ENCODE results near the gene STING1. TPM values are rescaled to one million over a fixed set of nuclear protein-coding genes. Genes with fewer than 3 reads are reported as not detected.
A peak's percentile ranks its signal among the peaks of the same experiment; 100 is the strongest.
"Not testable (repeated sequence)": the region's sequence is repeated elsewhere in the genome, so short reads cannot be mapped to it uniquely, and the experiment has no call there.

STING1 gene
- 257 TPM for polyA plus RNA-seq (2013)

GRCh38 chr5:139482050-139482889 lies at the start of gene STING1:
Gene STING1, minus strand, starts transcription at chr5:139482758. Its CDS starts 1,054 bp downstream, at chr5:139481704.
- CTCF ChIA-PET = interaction anchor here (0.6 to 10.3 kb wide), 22 partner anchors 9 to 195 kb away, joined by 3 to 112 read pairs (median 5); partner anchors contain the start of genes DNAJC18 and SMIM33
- H3K27ac ChIP-seq (ENCODE audit: insufficient read depth in 1 of 2, low read depth in 1 of 2, low read length in 2 of 2, poor library complexity in 1 of 2, severe bottlenecking in 2 of 2) = peak within 1 kb of the TSS; percentile 81 to 91
- WGBS (ENCODE audit: insufficient coverage) = 0% methylated on average over 16 of the region's 19 CpGs

GRCh38 chr5:139531772-139532169 lies 49.2 kb upstream of the STING1 start:
- Histone ChIP-seq H3K4me3 (ENCODE audit: control insufficient read depth in 1 of 7, extremely low read depth in 1 of 7, insufficient read depth in 4 of 7, low read depth in 2 of 7, low read length in 6 of 7) (no peak overlapping the region), H3K27me3 (replicated peaks in 2 of 5; ENCODE audit: control insufficient read depth in 4 of 5, insufficient read depth in 5 of 5, low read length in 4 of 5) (no peaks in the 10 kb centered on the region), H3K9me3 (ENCODE audit: control extremely low read depth in 1 of 5, control insufficient read depth in 4 of 5, insufficient read depth in 2 of 5, low read depth in 1 of 5, low read length in 4 of 5) (peaks cover 0 to 4% (median 0%) of the 10 kb centered on the region in 5 experiments), H3K27ac (ENCODE audit: insufficient read depth in 1 of 2, low read depth in 1 of 2, low read length in 2 of 2, poor library complexity in 1 of 2, severe bottlenecking in 2 of 2) (no peak overlapping the region), H3K4me1 (ENCODE audit: control extremely low read depth in 1 of 4, control insufficient read depth in 4 of 4, insufficient read depth in 4 of 4, low read length in 3 of 4) (no peaks in the 10 kb centered on the region), H3K36me3 (ENCODE audit: control insufficient read depth in 4 of 4, insufficient read depth in 4 of 4, low read length in 3 of 4) (no peaks in the 10 kb centered on the region)
- POLR2A ChIA-PET = no interaction called here
- 97% methylated on average over 2 of the region's 3 CpGs for WGBS (ENCODE audit: insufficient coverage)
- CTCF ChIA-PET = interaction anchor here (0.7 to 0.9 kb wide), 2 partner anchors 14 to 18 kb away, joined by 3 to 4 read pairs; no protein-coding TSS in a partner anchor
- no peak for DNase-seq

More at GRCh38 chr5:139482050-139482889, at the start of gene STING1:
- no peaks in the 10 kb centered on the region for H3K27me3 ChIP-seq (replicated peaks in 2 of 5; ENCODE audit: control insufficient read depth in 4 of 5, insufficient read depth in 5 of 5, low read length in 4 of 5)
- H3K4me1 ChIP-seq (ENCODE audit: control extremely low read depth in 1 of 4, control insufficient read depth in 4 of 4, insufficient read depth in 4 of 4, low read length in 3 of 4) = peaks cover 12 to 71% (median 59%) of the 10 kb centered on the region in 4 experiments
- H3K9me3 ChIP-seq (ENCODE audit: control extremely low read depth in 1 of 5, control insufficient read depth in 4 of 5, insufficient read depth in 2 of 5, low read depth in 1 of 5, low read length in 4 of 5) = no peaks in the 10 kb centered on the region
- H3K4me3 ChIP-seq (ENCODE audit: control insufficient read depth in 1 of 7, extremely low read depth in 1 of 7, insufficient read depth in 4 of 7, low read depth in 2 of 7, low read length in 6 of 7) = peak within 1 kb of the TSS; percentile 40 to 89 (median 79)
- POLR2A ChIA-PET = interaction anchor here (0.6 to 2.6 kb wide), 14 partner anchors 9 to 156 kb away, joined by 3 to 15 read pairs (median 4); partner anchors contain the start of genes SMIM33 and UBE2D2
- peak; percentile 86 to 93 (median 92) for DNase-seq
- peaks cover 0 to 23% (median 16%) of the 10 kb centered on the region in 4 experiments for H3K36me3 ChIP-seq (ENCODE audit: control insufficient read depth in 4 of 4, insufficient read depth in 4 of 4, low read length in 3 of 4)

GRCh38 chr5:139530079-139530478 lies 47.5 kb upstream of the STING1 start:
- H3K27me3 ChIP-seq (replicated peaks in 2 of 5; ENCODE audit: control insufficient read depth in 4 of 5, insufficient read depth in 5 of 5, low read length in 4 of 5); H3K4me1 ChIP-seq (ENCODE audit: control extremely low read depth in 1 of 4, control insufficient read depth in 4 of 4, insufficient read depth in 4 of 4, low read length in 3 of 4); POLR2A ChIA-PET; H3K4me3 ChIP-seq (ENCODE audit: control insufficient read depth in 1 of 7, extremely low read depth in 1 of 7, insufficient read depth in 4 of 7, low read depth in 2 of 7, low read length in 6 of 7); H3K27ac ChIP-seq (ENCODE audit: insufficient read depth in 1 of 2, low read depth in 1 of 2, low read length in 2 of 2, poor library complexity in 1 of 2, severe bottlenecking in 2 of 2); DNase-seq; H3K36me3 ChIP-seq (ENCODE audit: control insufficient read depth in 4 of 4, insufficient read depth in 4 of 4, low read length in 3 of 4); H3K9me3 ChIP-seq (ENCODE audit: control extremely low read depth in 1 of 5, control insufficient read depth in 4 of 5, insufficient read depth in 2 of 5, low read depth in 1 of 5, low read length in 4 of 5): not testable (repeated sequence)
- WGBS (ENCODE audit: insufficient coverage) = 100% methylated on average over 2 of the region's 2 CpGs
- CTCF ChIA-PET = interaction anchor here (0.6 to 1.7 kb wide), 4 partner anchors 11 to 68 kb away, joined by 3 to 5 read pairs (median 3); no protein-coding TSS in a partner anchor

GRCh38 chr5:139528695-139529094 lies 46.1 kb upstream of the STING1 start:
- not testable (repeated sequence) for H3K4me3 ChIP-seq (ENCODE audit: control insufficient read depth in 1 of 7, extremely low read depth in 1 of 7, insufficient read depth in 4 of 7, low read depth in 2 of 7, low read length in 6 of 7); H3K36me3 ChIP-seq (ENCODE audit: control insufficient read depth in 4 of 4, insufficient read depth in 4 of 4, low read length in 3 of 4); DNase-seq; H3K27ac ChIP-seq (ENCODE audit: insufficient read depth in 1 of 2, low read depth in 1 of 2, low read length in 2 of 2, poor library complexity in 1 of 2, severe bottlenecking in 2 of 2); H3K9me3 ChIP-seq (ENCODE audit: control extremely low read depth in 1 of 5, control insufficient read depth in 4 of 5, insufficient read depth in 2 of 5, low read depth in 1 of 5, low read length in 4 of 5); H3K4me1 ChIP-seq (ENCODE audit: control extremely low read depth in 1 of 4, control insufficient read depth in 4 of 4, insufficient read depth in 4 of 4, low read length in 3 of 4); H3K27me3 ChIP-seq (replicated peaks in 2 of 5; ENCODE audit: control insufficient read depth in 4 of 5, insufficient read depth in 5 of 5, low read length in 4 of 5)
- CTCF ChIA-PET = interaction anchor here (1.3 to 1.6 kb wide), 2 partner anchors 10 to 21 kb away, joined by 4 to 5 read pairs; no protein-coding TSS in a partner anchor
- POLR2A ChIA-PET = interaction anchor here (0.6 kb wide), 1 partner anchor 22 kb away, joined by 3 read pairs; no protein-coding TSS in a partner anchor
- WGBS (ENCODE audit: insufficient coverage) = 100% methylated on average over 7 of the region's 8 CpGs

GRCh38 chr5:139527896-139528467 lies 45.4 kb upstream of the STING1 start:
- H3K36me3 ChIP-seq (ENCODE audit: control insufficient read depth in 4 of 4, insufficient read depth in 4 of 4, low read length in 3 of 4); POLR2A ChIA-PET; H3K4me1 ChIP-seq (ENCODE audit: control extremely low read depth in 1 of 4, control insufficient read depth in 4 of 4, insufficient read depth in 4 of 4, low read length in 3 of 4); H3K27me3 ChIP-seq (replicated peaks in 2 of 5; ENCODE audit: control insufficient read depth in 4 of 5, insufficient read depth in 5 of 5, low read length in 4 of 5); H3K9me3 ChIP-seq (ENCODE audit: control extremely low read depth in 1 of 5, control insufficient read depth in 4 of 5, insufficient read depth in 2 of 5, low read depth in 1 of 5, low read length in 4 of 5); H3K27ac ChIP-seq (ENCODE audit: insufficient read depth in 1 of 2, low read depth in 1 of 2, low read length in 2 of 2, poor library complexity in 1 of 2, severe bottlenecking in 2 of 2); H3K4me3 ChIP-seq (ENCODE audit: control insufficient read depth in 1 of 7, extremely low read depth in 1 of 7, insufficient read depth in 4 of 7, low read depth in 2 of 7, low read length in 6 of 7): not testable (repeated sequence)
- CTCF ChIA-PET = interaction anchor here (1.3 to 1.6 kb wide), 2 partner anchors 9 to 22 kb away, joined by 4 to 5 read pairs; no protein-coding TSS in a partner anchor
- WGBS (ENCODE audit: insufficient coverage) = 79% methylated on average over 4 of the region's 7 CpGs
- peak in 1 of 3 donors; percentile 15 for DNase-seq

- CTCF ChIA-PET; H3K4me3 ChIP-seq (ENCODE audit: control insufficient read depth in 1 of 7, extremely low read depth in 1 of 7, insufficient read depth in 4 of 7, low read depth in 2 of 7, low read length in 6 of 7); H3K4me1 ChIP-seq (ENCODE audit: control extremely low read depth in 1 of 4, control insufficient read depth in 4 of 4, insufficient read depth in 4 of 4, low read length in 3 of 4); H3K27me3 ChIP-seq (replicated peaks in 2 of 5; ENCODE audit: control insufficient read depth in 4 of 5, insufficient read depth in 5 of 5, low read length in 4 of 5); DNase-seq; H3K27ac ChIP-seq (ENCODE audit: insufficient read depth in 1 of 2, low read depth in 1 of 2, low read length in 2 of 2, poor library complexity in 1 of 2, severe bottlenecking in 2 of 2); H3K36me3 ChIP-seq (ENCODE audit: control insufficient read depth in 4 of 4, insufficient read depth in 4 of 4, low read length in 3 of 4); H3K9me3 ChIP-seq (ENCODE audit: control extremely low read depth in 1 of 5, control insufficient read depth in 4 of 5, insufficient read depth in 2 of 5, low read depth in 1 of 5, low read length in 4 of 5); POLR2A ChIA-PET: not testable (repeated sequence)
- WGBS (ENCODE audit: insufficient coverage) = no CpG with 5 or more reads among the region's 2 CpGs
Observed at GRCh38 chr5:139527090-139527470, 44.5 kb upstream of the STING1 start.
